HepG2 (cell line): ENCODE measurements around the gene ACO1. TPM values are rescaled to one million over a fixed set of nuclear protein-coding genes. Genes with fewer than 3 reads are reported as not detected.

Experiments
- ATAC-seq: fragments of 200-7000 bp; cut with Tn5 transposase; 3 replicates; pipeline ENCODE4 v1.9.1; 2020; ENCODE audit warnings: mild to moderate bottlenecking, moderate library complexity
- BruUV-seq: library from RNA; stranded (reverse); fragments of 400-500 nt; replicated peaks from 2 replicates; lab custom pipeline; 2021; lab: Mats Ljungman, UMichigan
- CTCF ChIA-PET: fragments of 300-600 bp; formaldehyde crosslinking; extraction: SDS; loops from one replicate; lab custom pipeline; 2021; ENCODE audit warnings: low total read pairs, inconsistent platforms, low intra/inter-chr PET ratio; lab: Yijun Ruan, JAX
- POLR2A ChIA-PET: fragments of 350-600 bp; sonication (Branson Sonifier 250); formaldehyde crosslinking; loops from one replicate; lab custom pipeline; 2020; ENCODE audit warnings: antibody characterized with exemption, inconsistent platforms; lab: Yijun Ruan, JAX
- DNase-seq: peaks from one replicate; pipeline ENCODE4 v3.0.0-alpha.2; 2015; ENCODE audit warnings: low spot score
- FAIRE-seq: peaks from 3 replicates; lab custom pipeline; 2011; peaks lifted over from hg19 to GRCh38; lab: Jason Lieb, UNC
- H2AFZ ChIP-seq: one replicate; pipeline ENCODE4 v1.6.1; 2011; ENCODE audit warnings: low read length, inconsistent platforms
- H3K27ac ChIP-seq: fragments of 300-600 bp; 3 replicates; pipeline ENCODE4 v1.8.0; 2011; ENCODE audit warnings: mixed run types, mild to moderate bottlenecking, mixed read lengths, low read length, inconsistent platforms; ENCODE audit not compliant: insufficient read depth; ENCODE audit errors: extremely low read length
- H3K27me3 ChIP-seq, 2 experiments: fragments of 200-600 bp in 1 of 2; 2 replicates in 1 of 2; 3 replicates in 1 of 2; pipeline versions ENCODE4 v1.6.0 to v1.8.0; 2011; ENCODE audit warnings: low read length in 2 of 2, mild to moderate bottlenecking in 2 of 2, moderate library complexity in 2 of 2, inconsistent platforms in 1 of 2; ENCODE audit not compliant: insufficient read depth in 2 of 2, control insufficient read depth in 1 of 2
- H3K36me3 ChIP-seq, 2 experiments: fragments of 200-600 bp in 1 of 2; replicated peaks in 1 of 2; 2 replicates in 1 of 2; 3 replicates in 1 of 2; pipeline versions ENCODE4 v1.5.1 to v1.8.0; 2011; ENCODE audit warnings: low read length in 2 of 2, inconsistent platforms in 1 of 2; ENCODE audit not compliant: insufficient read depth in 2 of 2, control insufficient read depth in 1 of 2
- H3K4me1 ChIP-seq: 2 replicates; pipeline ENCODE4 v1.5.1; 2012; ENCODE audit warnings: low read length, inconsistent platforms; ENCODE audit not compliant: insufficient read depth
- H3K4me2 ChIP-seq: 2 replicates; pipeline ENCODE4 v1.6.0; 2011; ENCODE audit warnings: low read depth, low read length, inconsistent platforms
- H3K4me3 ChIP-seq, 3 experiments: fragments of 200-600 bp in 1 of 3; sonication (generic), shearing (Covaris generic) in 1 of 3; replicated peaks in 1 of 3; 2 replicates each; pipeline ENCODE4 v1.5.1; 2011 to 2016; ENCODE audit warnings: low read length in 3 of 3, inconsistent platforms in 2 of 3, low read depth in 2 of 3, mild to moderate bottlenecking in 2 of 3, control low read depth in 1 of 3, mixed read lengths in 1 of 3; ENCODE audit not compliant: insufficient read depth in 1 of 3
- H3K79me2 ChIP-seq: one replicate; pipeline ENCODE4 v1.6.1; 2011; ENCODE audit warnings: low read length, inconsistent platforms; ENCODE audit not compliant: insufficient read depth
- H3K9ac ChIP-seq: 2 replicates; pipeline ENCODE4 v1.6.0; 2011; ENCODE audit warnings: mild to moderate bottlenecking, low read depth, low read length, inconsistent platforms; ENCODE audit not compliant: insufficient read depth
- H3K9me3 ChIP-seq: 2 replicates; pipeline ENCODE4 v1.5.1; 2012; ENCODE audit warnings: mild to moderate bottlenecking, low read length
- H4K20me1 ChIP-seq: 2 replicates; pipeline ENCODE4 v1.6.0; 2011; ENCODE audit warnings: inconsistent platforms, mild to moderate bottlenecking, low read length, moderate library complexity; ENCODE audit not compliant: insufficient read depth
- ADNP ChIP-seq: sonication (generic); formaldehyde crosslinking; IDR thresholded peaks from 2 replicates; pipeline ENCODE4 v1.4.0; 2020; ENCODE audit warnings: missing genetic modification reagents
- ELF1 ChIP-seq: sonication (generic); formaldehyde crosslinking; IDR thresholded peaks from 2 replicates; pipeline ENCODE4 v1.4.0; 2020; ENCODE audit warnings: missing genetic modification reagents
- EP300 ChIP-seq, 3 experiments: sonication (generic) in 1 of 3; formaldehyde crosslinking in 1 of 3; IDR thresholded peaks; 2 replicates each; pipeline versions ENCODE4 v1.5.1 to v1.6.1; 2011 to 2020; ENCODE audit warnings: low read depth in 2 of 3, low read length in 2 of 3, borderline replicate concordance in 1 of 3, improper control_type of control experiment in 1 of 3, mild to moderate bottlenecking in 1 of 3, missing genetic modification reagents in 1 of 3, moderate library complexity in 1 of 3
- GABPB1 ChIP-seq: IDR thresholded peaks from 2 replicates; pipeline ENCODE4 v1.6.1; 2016; ENCODE audit warnings: mild to moderate bottlenecking, missing genetic modification reagents, moderate library complexity, missing compliant biosample characterization
- HES4 ChIP-seq: sonication (generic); formaldehyde crosslinking; IDR thresholded peaks from 2 replicates; pipeline ENCODE4 v1.9.0; 2021; ENCODE audit warnings: mild to moderate bottlenecking, missing genetic modification reagents, borderline replicate concordance
- JUND ChIP-seq: sonication (generic); formaldehyde crosslinking; IDR thresholded peaks from 2 replicates; pipeline ENCODE4 v1.8.0; 2022; ENCODE audit warnings: mild to moderate bottlenecking, missing genetic modification reagents
- RFX5 ChIP-seq: IDR thresholded peaks from 2 replicates; pipeline ENCODE4 v1.6.1; 2011; ENCODE audit warnings: low read depth, low read length, improper control_type of control experiment
- YEATS4 ChIP-seq: sonication (generic); formaldehyde crosslinking; IDR thresholded peaks from 2 replicates; pipeline ENCODE4 v1.4.0; 2020; ENCODE audit warnings: missing genetic modification reagents, borderline replicate concordance
- ZBTB8A ChIP-seq: sonication (generic); formaldehyde crosslinking; IDR thresholded peaks from 2 replicates; pipeline ENCODE4 v1.4.0; 2020; ENCODE audit warnings: mild to moderate bottlenecking, low read depth, missing genetic modification reagents, borderline replicate concordance
- ZNF12 ChIP-seq: sonication (generic); formaldehyde crosslinking; IDR thresholded peaks from 2 replicates; pipeline ENCODE4 v1.5.0; 2020; ENCODE audit warnings: missing genetic modification reagents
- ZNF432 ChIP-seq: sonication (generic); formaldehyde crosslinking; IDR thresholded peaks from 2 replicates; pipeline ENCODE4 v1.5.0; 2020; ENCODE audit warnings: missing genetic modification reagents, mild to moderate bottlenecking, borderline replicate concordance
- ZNF574 ChIP-seq: sonication (generic); formaldehyde crosslinking; IDR thresholded peaks from 2 replicates; pipeline ENCODE4 v1.4.0; 2020; ENCODE audit warnings: missing genetic modification reagents
- ZNF883 ChIP-seq: sonication (generic); formaldehyde crosslinking; IDR thresholded peaks from 2 replicates; pipeline ENCODE4 v1.5.1; 2020; ENCODE audit warnings: mild to moderate bottlenecking, missing genetic modification reagents; ENCODE audit errors: not compliant biosample characterization
- ZSCAN5A ChIP-seq: sonication (generic); formaldehyde crosslinking; IDR thresholded peaks from 2 replicates; pipeline ENCODE4 v1.8.0; 2022; ENCODE audit warnings: mild to moderate bottlenecking, missing genetic modification reagents, borderline replicate concordance
- WGBS: methylation state at CpG from one replicate; pipeline ENCODE4 v1.1.6; 2017; ENCODE audit warnings: low lambda C conversion rate; 5-methylcytosine and 5-hydroxymethylcytosine counted together
- in situ Hi-C: cut with HindIII; loops from 2 replicates; pipeline ENCODE4 v1.10.0; 2017; ENCODE audit warnings: low pct_unique_long_range_greater_than_20kb; ENCODE audit not compliant: extremely low pct_ligation_motif_present
- intact Hi-C: fragments of 100-400 bp; cut with micrococcal nuclease; formaldehyde crosslinking; loops from one replicate; pipeline ENCODE4 v1.10.0; 2022; ENCODE audit not compliant: unreplicated experiment
- polyA plus RNA-seq, 8 experiments: library from polyadenylated mRNA; depleted of rRNA in 3 of 8; stranded (reverse) in 7 of 8; unstranded in 1 of 8; fragments of >200 nt; fragmentation: Illumina TruSeq in 4 of 8; extraction: Trizol in 4 of 8; gene quantifications; 2 replicates each; pipeline versions ENCODE4 v1.2.1 to v1.2.3, GENCODE V29; 2011 to 2016; ENCODE audit warnings: low read depth in 4 of 8, missing spikeins in 1 of 8, mixed read lengths in 1 of 8; ENCODE audit not compliant: insufficient read depth in 1 of 8
- total RNA-seq, 5 experiments: library from RNA; depleted of rRNA; stranded (reverse); fragments of >200 nt; fragmentation: Illumina TruSeq; extraction: Trizol; gene quantifications; 2 replicates each; pipeline ENCODE4 v1.2.3, GENCODE V29; 2016; ENCODE audit warnings: low read depth in 1 of 5

The ACO1 gene
- total and polyA plus RNA-seq, 2 of the 13 experiments (the other 11 are each of a cell fraction or from before 2014, with no cell fraction given), result 20.1 to 48.2 TPM

GRCh38 chr9:32502464-32502863 is 118.0 kb downstream of the ACO1 start:
- peaks cover 0 to 5% of the 10 kb centered on the region in 2 experiments; a peak in 1 of 5 replicates for H3K36me3 ChIP-seq
- H3K4me3 ChIP-seq, result no peak overlapping the region
- ATAC-seq, result no peak
- DNase-seq, result no peak
- 83% methylated on average over 4 of the region's 4 CpGs for WGBS
- no peaks in the 10 kb centered on the region for H3K27me3 ChIP-seq
- intact Hi-C loops (no loop called here), in situ Hi-C loops (no loop called here)
- no peak overlapping the region for H3K9ac ChIP-seq
- no peaks in the 10 kb centered on the region for H4K20me1 ChIP-seq
- no peak overlapping the region for H3K27ac ChIP-seq
- ChIA-PET CTCF (no interaction called here), POLR2A (interaction anchor here (1.1 kb wide), 1 partner anchor 48 kb away, joined by 4 read pairs; no protein-coding TSS in a partner anchor)
- no peaks in the 10 kb centered on the region for H3K79me2 ChIP-seq
- no peak for FAIRE-seq
- no peak overlapping the region for H2AFZ ChIP-seq
- BruUV-seq, result no TSS peak
- H3K4me1 ChIP-seq, result peaks cover 7% of the 10 kb centered on the region
- no peak overlapping the region for H3K4me2 ChIP-seq
- TF ChIP-seq ELF1 (no peak), ZNF574 (CRISPR knock-in tag) (no peak), ZNF12 (peak; percentile 62; the same call in 1 of the 2 replicates), EP300 (IDR thresholded peaks at IDR 0.05; ENCODE audit: low read depth in 2 of 2, low read length in 2 of 2) (no peak), EP300 (CRISPR knock-in tag; IDR thresholded peaks at IDR 0.05; ENCODE audit: borderline replicate concordance) (no peak)
- TF ChIP-seq, all 625 proteins: peak for 1
- no peaks in the 10 kb centered on the region for H3K9me3 ChIP-seq

- H3K27me3 ChIP-seq, result no peaks in the 10 kb centered on the region
- CTCF ChIA-PET, result no interaction called here
- H3K27ac ChIP-seq, result no peak overlapping the region
- no peaks in the 10 kb centered on the region for H4K20me1 ChIP-seq
- H3K9ac ChIP-seq, result no peak overlapping the region
- peaks cover 0 to 4% of the 10 kb centered on the region in 2 experiments; a peak in 1 of 5 replicates for H3K36me3 ChIP-seq
- POLR2A ChIA-PET, result interaction anchor here (1.1 kb wide), 1 partner anchor 48 kb away, joined by 4 read pairs; no protein-coding TSS in a partner anchor
- no peaks in the 10 kb centered on the region for H3K9me3 ChIP-seq
- no peak for ATAC-seq
- no peak overlapping the region for H3K4me3 ChIP-seq
- FAIRE-seq, result no peak
- WGBS, result 100% methylated on average over 3 of the region's 3 CpGs
- intact Hi-C loops (no loop called here), in situ Hi-C loops (no loop called here)
- peaks cover 7% of the 10 kb centered on the region for H3K4me1 ChIP-seq
- no peak overlapping the region for H3K4me2 ChIP-seq
- no peaks in the 10 kb centered on the region for H3K79me2 ChIP-seq
- H2AFZ ChIP-seq, result no peak overlapping the region
- DNase-seq, result no peak
- no TSS peak for BruUV-seq
- TF ChIP-seq ZNF432 (CRISPR knock-in tag), result no peak
- no peak for TF ChIP-seq ZNF883 (CRISPR knock-in tag)
- TF ChIP-seq RFX5, result no peak
- TF ChIP-seq ZSCAN5A (CRISPR knock-in tag), result no peak
- no peak for TF ChIP-seq ZBTB8A
- no peak for TF ChIP-seq YEATS4 (CRISPR knock-in tag)
- TF ChIP-seq HES4 (CRISPR knock-in tag), result no peak
- no peak for TF ChIP-seq GABPB1 (CRISPR knock-in tag)
- no peak for TF ChIP-seq JUND (CRISPR knock-in tag)
- TF ChIP-seq ADNP (CRISPR knock-in tag), result no peak
These were observed 118.6 kb downstream of the ACO1 start for GRCh38 chr9:32503008-32503407.
